HK-2 (cell line): ENCODE measurements around the gene SYTL2.
"Not testable (repeated sequence)": the region's sequence is repeated elsewhere in the genome, so short reads cannot be mapped to it uniquely, and the experiment has no call there.

Experiments used
- DNase-seq: peaks from one replicate; pipeline ENCODE4 v3.0.0-alpha.2; 2018; ENCODE audit not compliant: unreplicated experiment

The SYTL2 gene

DNA sequence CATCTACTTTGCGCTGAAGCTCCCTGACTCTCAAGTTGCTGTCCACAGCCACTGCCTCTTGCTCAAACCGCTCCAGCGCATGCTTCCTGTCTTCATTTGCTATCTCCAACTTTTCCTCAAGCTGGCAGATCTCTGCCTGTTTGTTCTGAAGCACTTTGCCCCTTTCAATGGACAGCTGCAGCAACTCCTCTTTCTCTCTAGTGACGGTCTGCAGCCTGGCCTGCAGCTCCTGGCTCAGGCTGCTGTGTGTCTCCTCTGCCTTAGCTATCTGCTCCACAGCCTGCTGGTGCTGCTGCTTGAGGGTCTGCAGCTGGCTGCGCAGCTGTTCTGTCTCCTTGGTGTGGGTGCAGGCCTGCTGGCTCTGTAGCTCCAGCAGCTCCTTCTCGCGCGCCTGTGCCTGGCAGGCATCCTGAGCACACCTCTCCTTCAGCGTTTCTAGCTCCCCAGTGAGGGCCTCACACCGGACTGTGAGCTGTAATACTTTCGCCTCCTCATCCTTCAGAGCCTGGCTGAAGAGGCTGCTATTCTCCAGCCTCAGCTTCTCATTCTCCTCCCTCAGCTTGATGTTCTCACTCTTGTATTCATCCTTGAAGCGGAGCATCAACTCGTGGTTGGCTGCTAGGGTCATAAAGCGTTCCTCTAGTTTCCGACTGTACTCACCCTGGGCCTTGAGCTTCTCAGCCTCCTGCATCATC lies 125.7 kb downstream of the SYTL2 start:
- no peak for DNase-seq

DNA sequence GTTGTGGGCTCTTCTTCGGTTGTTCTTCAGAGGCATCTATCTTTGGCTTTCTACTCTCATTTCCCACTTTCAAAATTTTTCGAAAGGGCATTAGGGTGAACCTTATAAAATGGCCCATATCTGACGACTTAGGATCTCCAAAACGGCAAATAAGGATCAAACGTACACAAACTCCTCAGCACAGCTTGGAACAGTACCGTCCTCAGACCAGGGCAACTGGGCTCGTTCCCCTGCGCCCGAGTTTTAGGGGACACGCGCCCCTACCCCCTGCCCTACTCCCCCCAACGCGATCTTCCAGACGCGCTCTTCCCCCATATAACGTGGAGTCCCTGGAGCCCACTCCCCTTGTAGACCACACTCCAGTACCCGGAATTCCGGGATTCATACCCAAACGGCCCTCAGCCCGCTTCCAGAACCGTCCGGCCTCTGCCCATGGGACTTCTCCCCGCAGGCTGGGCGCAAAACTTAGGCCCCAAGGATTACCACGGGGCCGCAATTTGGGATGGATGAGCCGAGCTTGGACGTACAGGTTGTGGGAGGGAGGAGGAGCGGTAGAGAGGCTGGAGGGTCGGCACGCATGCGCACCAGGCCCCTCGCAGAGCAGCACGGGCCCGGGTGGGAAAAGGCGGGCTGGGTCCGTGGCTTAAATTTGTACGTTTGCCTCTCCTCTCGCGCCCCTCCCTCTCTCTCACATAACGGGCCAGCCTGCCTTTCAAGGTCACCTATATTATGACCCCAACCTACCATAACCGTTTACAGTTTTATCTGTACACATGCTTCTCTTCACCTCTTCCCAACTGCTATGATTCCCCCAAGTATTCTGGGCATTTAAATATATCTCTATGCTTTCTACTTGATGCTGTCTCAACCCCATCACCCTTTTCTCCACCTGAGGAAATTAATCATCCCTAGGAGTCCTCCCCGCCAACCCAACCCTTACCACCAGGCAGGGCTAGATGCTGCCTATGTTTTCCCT lies 128.3 kb downstream of the SYTL2 start:
- no peak for DNase-seq

DNA sequence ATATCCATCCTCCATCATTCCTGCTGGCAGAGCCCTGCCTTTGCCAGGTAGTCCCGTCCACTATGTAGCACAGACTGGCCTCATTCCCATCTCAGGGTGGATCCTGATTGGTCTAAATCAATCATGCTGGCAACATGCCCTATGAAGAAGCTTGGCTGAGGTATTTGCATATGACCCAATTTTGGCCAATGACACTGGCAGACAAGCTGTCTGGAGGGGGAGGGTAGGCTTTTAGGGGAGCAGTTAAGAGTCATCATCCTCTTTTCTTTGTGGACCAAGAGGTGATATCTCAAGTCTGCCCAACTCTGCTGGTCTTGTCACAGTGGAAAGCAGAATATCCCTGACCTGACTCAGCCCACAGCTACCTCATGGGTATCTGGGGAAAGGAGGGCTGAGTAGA lies 130.0 kb downstream of the SYTL2 start:
- DNase-seq, result no peak

DNA sequence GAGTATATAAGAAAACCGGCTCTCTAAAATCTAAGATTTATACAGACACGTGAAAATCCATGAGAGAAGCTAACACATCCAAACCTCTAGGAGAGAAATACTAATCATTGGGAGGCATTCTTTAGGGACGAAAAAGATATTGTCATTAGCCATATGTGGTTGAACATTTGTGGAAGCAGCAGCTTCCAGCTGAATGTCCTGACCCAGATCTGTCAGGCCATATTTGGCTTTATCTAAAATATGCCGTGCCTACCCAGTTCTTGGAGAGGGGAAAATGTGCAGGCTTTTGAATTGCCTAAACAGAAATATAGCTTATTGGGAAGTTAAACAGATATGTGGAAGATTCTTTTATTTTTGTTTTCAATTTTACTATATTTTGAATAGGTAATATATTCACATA lies 131.4 kb downstream of the SYTL2 start:
- no peak for DNase-seq

DNA sequence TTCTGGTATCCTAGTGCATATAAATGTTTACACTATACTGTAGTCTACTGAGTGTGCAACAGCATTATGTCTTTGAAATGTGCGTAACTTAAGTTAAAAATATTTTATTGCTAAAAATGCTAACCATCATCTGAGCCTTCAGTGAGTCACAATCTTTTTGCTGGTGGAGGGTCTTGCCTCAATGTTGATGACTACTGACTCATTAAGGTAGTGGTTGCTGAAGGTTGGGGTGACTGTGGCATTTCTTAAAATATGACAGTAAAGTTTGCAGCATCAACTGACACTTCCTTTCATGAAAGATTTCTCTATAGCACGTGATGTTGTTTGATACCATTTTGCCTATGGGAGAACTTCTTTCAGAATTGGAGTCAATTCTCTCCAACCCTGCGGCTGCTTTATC lies 137.5 kb downstream of the SYTL2 start:
- DNase-seq, result no peak

DNA sequence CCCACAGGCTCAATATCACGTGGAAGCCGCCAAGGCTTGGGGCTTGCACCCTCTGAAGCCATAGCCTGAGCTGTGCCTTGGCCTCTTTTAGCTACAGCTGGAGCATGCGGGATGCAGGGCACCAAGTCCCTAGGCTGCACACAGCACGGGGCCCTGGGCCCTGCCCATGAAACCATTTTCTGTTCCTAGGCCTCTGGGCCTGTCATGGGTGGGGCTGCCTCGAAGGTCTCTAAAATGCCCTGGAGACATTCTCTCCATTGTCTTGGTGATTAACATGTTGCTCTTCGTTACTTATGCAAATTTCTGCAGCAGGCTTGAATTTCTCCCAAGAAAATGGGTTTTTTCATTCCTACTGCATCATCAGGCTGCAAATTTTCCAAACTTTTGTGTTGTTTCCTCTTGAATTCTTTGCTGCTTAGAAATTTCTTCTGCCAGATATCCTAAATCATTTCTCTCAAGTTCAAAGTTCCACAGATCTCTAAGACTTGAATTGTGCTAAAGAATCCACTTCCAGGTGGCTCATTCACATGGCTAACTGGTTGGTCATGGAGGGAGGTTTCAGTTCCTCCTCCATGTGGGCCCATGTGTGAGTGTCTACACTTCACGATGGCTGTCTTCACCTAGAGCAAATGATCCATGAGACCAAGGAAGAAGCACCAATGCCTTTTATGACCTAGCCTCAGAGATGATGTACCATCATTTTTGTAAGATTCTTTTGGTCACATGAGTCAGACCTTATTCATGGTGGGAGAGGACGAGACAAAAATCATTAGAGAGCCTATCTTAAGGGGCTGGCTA lies 138.6 kb downstream of the SYTL2 start:
- no peak for DNase-seq

DNA sequence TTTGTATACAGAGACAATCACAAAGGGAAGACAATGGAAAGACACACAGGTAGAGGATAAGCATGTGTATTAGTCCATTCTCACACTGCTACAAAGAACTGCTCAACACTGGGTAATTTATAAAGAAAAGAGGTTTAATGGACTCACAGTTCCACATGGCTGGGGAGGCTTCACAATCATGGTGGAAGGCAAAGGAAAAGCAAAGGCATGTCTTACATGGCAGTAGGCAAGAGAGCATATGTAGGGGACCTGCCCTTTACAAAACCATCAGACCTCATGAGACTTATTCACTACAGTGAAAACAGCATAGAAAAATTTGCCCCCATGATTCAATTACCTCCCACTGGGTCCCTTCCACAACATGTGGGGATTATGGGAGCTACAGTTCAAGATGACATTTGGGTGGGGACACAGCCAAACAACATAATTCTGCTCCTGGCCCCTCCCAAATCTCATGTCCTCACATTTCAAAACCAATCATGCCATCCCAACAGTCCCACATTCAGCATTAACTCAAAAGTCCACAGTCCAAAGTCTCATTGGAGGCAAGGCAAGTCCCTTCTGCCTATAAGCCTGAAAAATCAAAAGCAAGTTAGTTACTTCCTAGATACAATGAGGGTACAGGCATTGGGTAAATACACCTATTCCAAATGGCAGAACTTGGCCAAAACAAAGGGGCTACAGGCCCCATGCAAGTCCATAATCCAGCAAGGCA lies 139.8 kb downstream of the SYTL2 start:
- DNase-seq, result not testable (repeated sequence)

DNA sequence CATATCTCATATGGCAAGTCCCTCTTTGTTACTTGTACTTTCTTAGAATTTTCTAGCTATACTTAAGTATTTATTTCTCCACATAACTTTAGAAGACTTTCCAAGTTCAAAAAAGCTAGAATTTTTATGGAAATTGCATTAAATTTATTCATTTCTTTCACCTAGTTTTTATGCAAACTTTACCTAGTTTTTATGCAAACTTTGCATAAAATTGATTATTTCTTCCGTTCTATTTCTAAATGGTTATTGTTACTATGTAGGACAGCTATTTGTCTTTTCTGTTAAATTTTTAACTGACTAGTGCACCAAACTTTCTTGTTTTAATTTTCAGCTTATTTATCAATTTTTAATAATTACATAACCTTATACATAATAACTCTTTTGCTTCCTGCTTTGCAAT lies 142.8 kb downstream of the SYTL2 start:
- no peak for DNase-seq

DNA sequence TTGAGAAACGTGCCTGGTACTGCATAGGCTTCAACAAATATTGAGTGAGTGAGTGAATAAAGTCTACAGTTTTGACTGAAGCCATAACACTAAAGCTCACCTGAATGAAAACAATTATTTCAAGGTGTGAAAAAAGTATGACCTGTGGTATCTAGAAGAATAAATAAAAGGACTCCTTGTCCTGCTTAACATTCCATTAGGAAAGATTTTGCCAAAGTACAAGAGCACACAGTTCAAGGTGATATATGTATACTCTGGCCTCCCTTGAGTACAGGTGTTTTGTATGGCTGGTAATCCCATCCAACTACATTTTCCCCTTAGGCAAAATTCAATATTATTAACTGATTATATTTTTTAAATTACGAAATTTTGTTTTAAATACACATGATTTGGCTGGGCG lies 144.3 kb downstream of the SYTL2 start:
- no peak for DNase-seq

DNA sequence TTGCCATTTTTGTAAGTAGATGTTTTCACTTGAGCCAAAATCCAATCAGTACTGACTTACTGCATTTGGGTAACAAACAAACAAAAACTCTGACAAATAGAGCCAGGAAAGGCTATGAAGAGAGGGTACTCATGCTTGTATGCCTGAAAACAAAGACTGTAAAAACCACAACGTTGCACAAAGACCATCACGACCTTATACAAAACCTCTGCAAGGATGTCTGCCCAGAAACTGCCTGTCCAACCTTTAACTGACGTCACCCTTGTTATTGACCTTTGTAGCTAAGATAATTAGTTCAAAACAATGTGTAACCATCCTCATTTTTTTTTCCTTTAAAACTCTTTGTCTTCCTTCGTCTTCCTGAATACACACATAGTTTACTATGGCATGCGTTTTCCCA lies 145.2 kb downstream of the SYTL2 start:
- DNase-seq, result no peak

DNA sequence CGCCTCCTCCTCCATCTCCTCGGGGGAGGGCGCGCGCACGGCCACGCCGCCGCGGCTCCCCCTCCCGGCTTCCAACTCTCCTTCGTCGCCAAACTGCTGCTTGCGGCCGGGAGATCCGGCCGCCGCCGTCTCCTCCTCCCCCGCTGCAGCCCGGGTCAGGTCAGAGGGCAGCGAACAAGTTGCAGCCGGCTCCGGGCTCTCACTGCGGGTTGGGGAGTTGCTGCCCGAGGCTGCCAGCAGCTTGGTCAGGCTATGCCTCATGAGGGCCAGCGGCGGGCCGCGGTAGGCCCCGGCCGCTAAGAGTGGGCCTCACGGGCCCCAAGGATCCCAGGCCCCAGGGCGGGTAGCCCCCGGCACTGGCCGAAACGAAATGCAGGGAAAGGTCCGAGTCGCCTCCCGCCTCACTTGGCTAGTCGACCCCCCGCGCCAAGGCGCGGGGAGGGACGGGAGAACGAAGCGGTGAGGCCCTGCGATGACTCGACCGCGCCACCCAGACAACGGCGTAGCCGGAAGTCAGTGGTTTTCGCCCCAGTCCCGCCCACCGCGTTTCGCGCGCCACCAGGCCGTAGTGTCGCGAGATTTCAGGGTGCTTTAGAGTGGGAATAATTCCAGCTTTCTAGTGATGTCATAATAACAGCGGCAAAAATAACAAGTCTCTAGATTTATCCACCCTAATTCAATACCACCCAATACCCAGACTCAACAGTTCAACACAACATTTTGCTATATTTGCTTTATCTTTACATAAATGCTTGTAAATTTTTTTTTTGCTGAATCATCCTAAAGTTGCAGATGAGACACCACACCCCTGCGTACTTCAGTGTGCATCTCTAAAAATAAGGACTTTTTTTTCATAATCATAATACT lies 146.1 kb downstream of the SYTL2 start, which contains the start of gene CREBZF:
Gene CREBZF, minus strand, starts transcription at position 515 of the 867 bp plus-strand sequence. Its CDS starts 254 bp downstream, at position 261.
- peak; percentile 91 for DNase-seq

DNA sequence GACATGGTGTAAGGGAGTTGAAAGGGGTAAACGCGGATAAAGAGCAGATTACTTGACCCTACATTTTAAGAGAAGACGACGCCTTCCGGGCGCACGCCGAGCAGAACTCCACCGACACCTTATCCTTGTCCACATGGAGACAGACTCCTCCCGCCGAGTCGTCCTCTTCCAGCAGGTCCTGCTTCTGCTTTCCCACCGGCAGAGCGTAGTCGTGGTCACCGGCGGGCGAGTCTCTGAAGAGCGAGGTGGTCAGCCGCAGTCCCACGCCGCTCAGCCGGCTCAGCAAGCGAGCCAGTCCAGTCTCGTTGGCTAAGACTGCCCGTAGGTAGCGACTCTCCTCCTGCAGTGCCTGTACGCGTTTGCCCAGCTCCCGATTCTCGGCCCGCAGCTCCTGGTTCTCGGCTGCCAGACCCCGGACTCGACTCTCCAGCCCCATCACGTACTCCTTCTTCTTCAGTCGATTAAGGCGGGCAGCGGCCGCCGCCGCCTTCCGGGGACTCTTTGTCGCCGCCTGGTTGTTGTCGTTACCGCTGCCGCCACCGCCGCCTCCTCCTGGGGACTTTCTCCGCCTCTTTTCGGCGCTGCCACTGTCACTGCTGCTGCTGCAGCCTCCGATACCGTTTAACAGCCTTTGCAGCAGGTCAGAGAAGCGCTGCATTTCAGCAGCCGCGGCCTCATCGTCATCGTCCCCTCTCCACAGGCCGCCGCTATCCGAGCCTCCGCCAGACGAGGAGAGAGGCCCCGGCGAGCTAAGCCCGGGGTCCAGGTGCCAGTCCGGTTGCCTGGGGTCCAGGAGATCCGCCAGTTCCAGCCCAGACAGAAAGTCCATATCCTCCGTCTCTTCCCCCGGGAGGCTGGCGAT lies 147.0 kb downstream of the SYTL2 start:
- peak; percentile 68 for DNase-seq

DNA sequence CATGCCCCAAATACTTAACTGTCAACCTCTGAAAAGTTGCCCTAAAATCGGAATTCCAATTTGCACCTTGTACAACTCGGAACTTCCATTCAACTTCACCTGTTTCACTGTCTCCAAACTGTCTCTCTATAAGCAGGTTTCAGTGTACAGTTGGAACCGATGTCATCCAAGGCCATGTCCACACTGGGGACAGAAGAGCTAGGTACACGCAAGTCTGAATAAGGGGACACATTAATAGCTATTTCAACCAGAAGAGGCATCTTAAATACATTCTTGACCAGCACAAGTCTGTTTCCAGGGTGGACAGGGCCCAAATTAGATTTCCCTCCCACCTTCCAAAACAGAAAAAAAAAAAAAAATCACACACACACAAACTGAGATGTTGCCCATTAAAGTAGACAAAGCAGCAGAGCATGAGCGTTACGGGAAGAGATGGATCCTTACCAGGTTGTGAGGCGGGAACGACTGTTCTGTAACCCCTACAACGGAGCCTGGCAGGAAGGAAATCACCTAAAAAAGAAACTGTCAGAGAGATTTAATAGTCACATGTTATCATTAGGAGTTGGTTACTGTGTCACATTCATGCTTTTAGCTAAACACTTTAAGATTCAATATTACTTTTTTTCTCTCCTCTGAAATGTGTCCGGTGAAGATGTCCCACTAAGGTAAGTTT lies 147.7 kb downstream of the SYTL2 start:
- DNase-seq, result no peak

DNA sequence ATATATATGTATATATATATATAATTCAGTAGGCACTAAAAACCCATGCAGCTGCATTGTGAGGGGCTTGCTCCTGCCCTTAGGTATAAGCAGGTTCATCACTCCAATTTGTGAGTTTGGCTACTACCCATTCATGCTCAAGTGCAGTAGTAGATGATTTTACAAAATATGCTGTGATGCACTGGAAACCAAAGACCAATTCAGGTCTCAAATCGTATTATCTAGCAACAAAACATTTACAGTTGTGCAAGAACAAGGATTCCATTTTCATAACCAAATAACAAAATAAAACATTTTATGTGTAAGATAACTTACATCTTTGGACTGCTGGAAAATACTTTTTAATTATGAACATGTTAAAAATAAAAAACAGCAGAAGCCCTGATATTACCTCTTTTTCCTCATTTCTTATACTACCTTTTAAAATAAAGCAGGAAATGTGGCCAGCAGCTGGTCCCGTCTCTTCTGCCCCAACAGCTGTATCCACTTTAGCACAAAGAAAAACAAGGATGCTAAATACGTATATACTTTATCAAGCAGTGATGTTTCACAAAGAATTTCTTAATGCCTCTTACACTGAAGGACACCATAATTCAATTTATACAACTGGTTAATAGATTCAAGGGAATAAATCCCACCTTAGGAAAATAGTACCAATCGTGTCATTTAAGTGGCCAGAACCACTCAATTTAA lies 148.8 kb downstream of the SYTL2 start:
- no peak for DNase-seq

DNA sequence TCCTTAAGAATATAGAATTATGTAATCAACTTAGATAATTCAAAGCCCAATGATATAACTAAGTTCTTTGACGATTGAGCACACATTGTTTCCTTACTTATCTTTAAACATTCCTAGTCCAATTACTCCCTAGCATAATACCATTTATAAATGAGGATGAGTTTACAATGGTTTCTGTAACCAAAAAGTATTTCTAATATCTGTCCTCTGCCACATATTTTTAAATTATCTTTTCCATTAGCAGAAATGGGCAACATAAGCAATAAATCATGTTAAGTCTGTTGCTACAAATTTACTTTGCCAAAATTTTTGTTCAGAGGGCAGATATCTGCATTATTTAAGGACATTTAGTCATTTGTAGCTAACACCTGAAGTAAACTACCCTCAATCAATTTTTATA lies 152.8 kb downstream of the SYTL2 start:
- DNase-seq, result no peak

DNA sequence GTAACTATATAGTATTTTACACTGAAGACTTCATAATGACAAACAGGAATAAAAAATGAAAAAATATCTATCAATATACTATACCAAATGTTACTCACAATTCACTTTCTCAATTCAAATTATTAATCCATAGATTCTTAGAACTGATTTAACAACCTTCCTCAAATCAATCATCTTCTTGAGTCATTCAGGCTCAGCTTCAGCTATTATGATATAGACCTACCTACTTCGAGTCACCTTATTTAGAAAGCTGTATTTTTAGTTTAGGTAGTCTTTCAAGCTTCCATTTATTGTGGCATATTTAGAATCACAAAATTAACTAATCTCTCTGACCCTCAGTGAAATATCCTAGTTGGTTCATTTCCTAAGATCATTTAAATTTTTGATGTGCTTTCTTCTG lies 154.2 kb downstream of the SYTL2 start:
- DNase-seq, result no peak

DNA sequence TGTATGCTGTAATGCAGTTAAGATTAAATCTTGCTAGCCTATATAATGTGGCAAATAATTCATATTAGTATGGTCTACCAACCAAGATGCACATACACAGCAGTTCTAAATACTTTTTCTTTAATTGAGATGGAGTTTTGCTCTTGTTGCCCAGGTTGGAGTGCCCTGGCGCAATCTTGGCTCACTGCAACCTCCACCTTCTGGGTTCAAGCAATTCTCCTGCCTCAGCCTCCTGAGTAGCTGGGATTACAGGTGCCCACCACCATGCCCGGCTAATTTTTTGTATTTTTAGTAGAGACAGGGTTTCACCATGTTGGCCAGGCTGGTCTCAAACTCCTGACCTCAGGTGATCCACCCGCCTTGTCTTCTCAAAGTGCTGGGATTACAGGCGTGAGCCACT lies 156.6 kb downstream of the SYTL2 start:
- DNase-seq, result not testable (repeated sequence)

DNA sequence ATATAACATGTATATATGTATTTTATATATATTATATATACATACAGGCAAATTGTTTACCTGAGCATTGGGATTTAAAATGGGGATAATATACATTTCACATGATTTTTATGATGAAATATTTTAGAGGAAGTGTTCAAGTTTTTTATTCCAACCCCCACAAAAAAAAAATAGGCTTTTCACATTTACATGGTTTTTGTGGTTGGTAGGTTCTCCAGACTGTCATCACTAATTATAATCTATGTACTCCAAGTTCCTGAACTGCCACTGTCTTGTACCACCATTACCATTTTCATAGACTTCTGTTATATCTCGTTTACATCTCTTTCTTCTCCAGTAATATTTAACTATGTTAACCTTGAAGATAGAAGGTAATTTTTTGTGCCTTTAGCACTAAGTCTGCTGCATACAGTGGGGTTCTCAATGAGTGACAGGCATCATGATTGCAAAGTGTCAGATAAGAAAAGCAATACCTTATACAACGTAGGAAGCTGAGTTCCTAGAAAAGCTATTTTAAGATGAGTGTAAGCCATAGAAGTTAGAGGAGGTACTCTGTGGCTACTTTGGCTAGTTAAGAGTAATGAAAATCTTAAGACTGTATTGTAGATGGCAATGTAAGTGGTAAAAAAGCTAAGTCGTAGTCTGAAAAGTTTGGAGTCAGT lies 158.0 kb downstream of the SYTL2 start:
- DNase-seq, result no peak
